ENCODE data around the gene IRF8.
A peak's percentile ranks its signal among the peaks of the same experiment; 100 is the strongest.
"Not testable (repeated sequence)": the region's sequence is repeated elsewhere in the genome, so short reads cannot be mapped to it uniquely, and the experiment has no call there.

The IRF8 gene

GRCh38 chr16:85901773-85902365 lies 2.9 kb downstream of the IRF8 start:
- TF ChIP-seq, protein P1, sequence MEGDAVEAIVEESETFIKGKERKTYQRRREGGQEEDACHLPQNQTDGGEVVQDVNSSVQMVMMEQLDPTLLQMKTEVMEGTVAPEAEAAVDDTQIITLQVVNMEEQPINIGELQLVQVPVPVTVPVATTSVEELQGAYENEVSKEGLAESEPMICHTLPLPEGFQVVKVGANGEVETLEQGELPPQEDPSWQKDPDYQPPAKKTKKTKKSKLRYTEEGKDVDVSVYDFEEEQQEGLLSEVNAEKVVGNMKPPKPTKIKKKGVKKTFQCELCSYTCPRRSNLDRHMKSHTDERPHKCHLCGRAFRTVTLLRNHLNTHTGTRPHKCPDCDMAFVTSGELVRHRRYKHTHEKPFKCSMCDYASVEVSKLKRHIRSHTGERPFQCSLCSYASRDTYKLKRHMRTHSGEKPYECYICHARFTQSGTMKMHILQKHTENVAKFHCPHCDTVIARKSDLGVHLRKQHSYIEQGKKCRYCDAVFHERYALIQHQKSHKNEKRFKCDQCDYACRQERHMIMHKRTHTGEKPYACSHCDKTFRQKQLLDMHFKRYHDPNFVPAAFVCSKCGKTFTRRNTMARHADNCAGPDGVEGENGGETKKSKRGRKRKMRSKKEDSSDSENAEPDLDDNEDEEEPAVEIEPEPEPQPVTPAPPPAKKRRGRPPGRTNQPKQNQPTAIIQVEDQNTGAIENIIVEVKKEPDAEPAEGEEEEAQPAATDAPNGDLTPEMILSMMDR (IDR thresholded peaks at IDR 0.05), result no peak
- DNase-seq, result no peak
- H3K9me3 Mint-ChIP-seq, result peaks cover 17% of the 10 kb centered on the region
- no peak overlapping the region for H3K4me3 Mint-ChIP-seq
- H3K4me1 Mint-ChIP-seq, result peaks cover 24% of the 10 kb centered on the region
- H3K27ac Mint-ChIP-seq, result no peak overlapping the region
- H3K27me3 Mint-ChIP-seq (ENCODE audit: low read depth, poor library complexity), result peaks cover 75% of the 10 kb centered on the region
- H3K36me3 Mint-ChIP-seq (ENCODE audit: low read depth), result no peaks in the 10 kb centered on the region

GRCh38 chr16:85902366-85903155 lies 3.6 kb downstream of the IRF8 start:
- no peak overlapping the region for H3K27ac Mint-ChIP-seq
- H3K4me3 Mint-ChIP-seq, result no peak overlapping the region
- TF ChIP-seq, protein P1 (IDR thresholded peaks at IDR 0.05), result no peak
- peak; percentile 22 for DNase-seq
- peaks cover 24% of the 10 kb centered on the region for H3K4me1 Mint-ChIP-seq
- no peaks in the 10 kb centered on the region for H3K36me3 Mint-ChIP-seq (ENCODE audit: low read depth)
- peaks cover 17% of the 10 kb centered on the region for H3K9me3 Mint-ChIP-seq
- H3K27me3 Mint-ChIP-seq (ENCODE audit: low read depth, poor library complexity), result peaks cover 68% of the 10 kb centered on the region

- peaks cover 58% of the 10 kb centered on the region for H3K27me3 Mint-ChIP-seq (ENCODE audit: low read depth, poor library complexity)
- peaks cover 19% of the 10 kb centered on the region for H3K4me1 Mint-ChIP-seq
- H3K9me3 Mint-ChIP-seq, result peaks cover 17% of the 10 kb centered on the region
- no peak for DNase-seq
- TF ChIP-seq, protein P1 (IDR thresholded peaks at IDR 0.05), result no peak
- no peak overlapping the region for H3K4me3 Mint-ChIP-seq
- no peaks in the 10 kb centered on the region for H3K36me3 Mint-ChIP-seq (ENCODE audit: low read depth)
- H3K27ac Mint-ChIP-seq, result no peak overlapping the region
Measured at GRCh38 chr16:85903559-85903958, 4.6 kb downstream of the IRF8 start.

GRCh38 chr16:85905110-85906095 lies 6.4 kb downstream of the IRF8 start:
- Mint-ChIP-seq H3K4me3 (no peak overlapping the region), H3K4me1 (peaks cover 14% of the 10 kb centered on the region), H3K9me3 (peaks cover 17% of the 10 kb centered on the region), H3K27ac (no peak overlapping the region), H3K36me3 (ENCODE audit: low read depth) (no peaks in the 10 kb centered on the region), H3K27me3 (ENCODE audit: low read depth, poor library complexity) (peaks cover 44% of the 10 kb centered on the region)
- DNase-seq, result no peak
- TF ChIP-seq, protein P1 (IDR thresholded peaks at IDR 0.05), result no peak

- TF ChIP-seq, protein P1 (IDR thresholded peaks at IDR 0.05), result no peak
- Mint-ChIP-seq H3K4me1 (peaks cover 14% of the 10 kb centered on the region), H3K27me3 (ENCODE audit: low read depth, poor library complexity) (peaks cover 36% of the 10 kb centered on the region), H3K9me3 (peaks cover 17% of the 10 kb centered on the region), H3K27ac (no peak overlapping the region), H3K4me3 (no peak overlapping the region), H3K36me3 (ENCODE audit: low read depth) (no peaks in the 10 kb centered on the region)
- DNase-seq, result no peak
Measured at GRCh38 chr16:85906349-85906748, 7.4 kb downstream of the IRF8 start.

GRCh38 chr16:85907231-85907630 lies 8.3 kb downstream of the IRF8 start:
- H3K4me3 Mint-ChIP-seq; DNase-seq; H3K36me3 Mint-ChIP-seq (ENCODE audit: low read depth); H3K27ac Mint-ChIP-seq: not testable (repeated sequence)
- Mint-ChIP-seq H3K4me1 (peaks cover 11% of the 10 kb centered on the region), H3K9me3 (peaks cover 17% of the 10 kb centered on the region), H3K27me3 (ENCODE audit: low read depth, poor library complexity) (peaks cover 31% of the 10 kb centered on the region)

Data from nephron progenitor cell (in vitro differentiated cells).